CD4-positive, alpha-beta T cell treated with Interferon gamma for 1 hour (primary cell): Measurements from ENCODE around the gene SPG7.
A peak's percentile ranks its signal among the peaks of the same experiment; 100 is the strongest.
"Not testable (repeated sequence)": the region's sequence is repeated elsewhere in the genome, so short reads cannot be mapped to it uniquely, and the experiment has no call there.

Experiments
- DNase-seq: peaks from one replicate; pipeline ENCODE4 v3.0.0-alpha.2; 2020

SPG7 gene

DNA sequence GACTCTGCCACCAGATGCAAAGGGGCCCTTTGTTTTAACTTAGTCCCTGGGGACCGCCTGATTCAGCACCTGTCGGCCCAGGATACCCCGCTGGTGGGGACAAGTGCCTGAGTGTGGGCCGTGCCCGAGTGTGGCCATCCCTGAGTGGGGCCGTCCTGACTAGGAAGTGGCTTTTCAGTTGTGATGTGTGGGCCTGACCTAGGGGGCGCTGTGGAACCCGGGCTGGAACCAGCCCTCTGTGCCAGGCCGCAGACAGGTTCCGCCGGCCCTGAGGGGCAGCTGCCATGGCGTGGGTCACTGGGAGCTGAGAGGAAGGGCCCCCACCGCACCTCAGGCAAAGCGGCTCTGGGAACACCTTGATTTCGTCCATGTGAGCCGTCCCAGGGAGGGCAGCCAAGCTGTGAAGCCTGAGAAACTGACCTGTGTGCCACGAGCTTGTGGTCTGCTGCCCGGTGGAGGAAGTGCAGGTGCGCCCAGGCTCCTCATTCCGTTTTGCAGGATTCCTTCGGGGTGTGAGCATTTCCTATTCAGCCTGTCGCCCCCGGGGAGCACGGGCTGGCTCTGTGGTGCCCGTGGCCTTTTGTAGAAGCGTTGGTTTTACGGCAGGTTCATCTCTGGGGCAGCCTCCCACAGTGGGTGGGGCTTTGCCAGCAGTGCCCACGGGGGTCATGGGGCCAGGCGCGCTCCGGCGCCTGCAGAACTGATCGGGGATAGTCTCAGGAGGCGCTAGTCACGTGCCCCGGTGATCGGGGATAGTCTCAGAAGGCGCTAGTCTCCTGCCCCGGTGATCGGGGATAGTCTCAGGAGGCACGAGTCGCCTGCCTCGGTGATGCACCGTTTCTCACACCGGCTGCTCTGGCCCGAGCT is 57.5 kb downstream of the SPG7 start:
- DNase-seq: peak; percentile 29

DNA sequence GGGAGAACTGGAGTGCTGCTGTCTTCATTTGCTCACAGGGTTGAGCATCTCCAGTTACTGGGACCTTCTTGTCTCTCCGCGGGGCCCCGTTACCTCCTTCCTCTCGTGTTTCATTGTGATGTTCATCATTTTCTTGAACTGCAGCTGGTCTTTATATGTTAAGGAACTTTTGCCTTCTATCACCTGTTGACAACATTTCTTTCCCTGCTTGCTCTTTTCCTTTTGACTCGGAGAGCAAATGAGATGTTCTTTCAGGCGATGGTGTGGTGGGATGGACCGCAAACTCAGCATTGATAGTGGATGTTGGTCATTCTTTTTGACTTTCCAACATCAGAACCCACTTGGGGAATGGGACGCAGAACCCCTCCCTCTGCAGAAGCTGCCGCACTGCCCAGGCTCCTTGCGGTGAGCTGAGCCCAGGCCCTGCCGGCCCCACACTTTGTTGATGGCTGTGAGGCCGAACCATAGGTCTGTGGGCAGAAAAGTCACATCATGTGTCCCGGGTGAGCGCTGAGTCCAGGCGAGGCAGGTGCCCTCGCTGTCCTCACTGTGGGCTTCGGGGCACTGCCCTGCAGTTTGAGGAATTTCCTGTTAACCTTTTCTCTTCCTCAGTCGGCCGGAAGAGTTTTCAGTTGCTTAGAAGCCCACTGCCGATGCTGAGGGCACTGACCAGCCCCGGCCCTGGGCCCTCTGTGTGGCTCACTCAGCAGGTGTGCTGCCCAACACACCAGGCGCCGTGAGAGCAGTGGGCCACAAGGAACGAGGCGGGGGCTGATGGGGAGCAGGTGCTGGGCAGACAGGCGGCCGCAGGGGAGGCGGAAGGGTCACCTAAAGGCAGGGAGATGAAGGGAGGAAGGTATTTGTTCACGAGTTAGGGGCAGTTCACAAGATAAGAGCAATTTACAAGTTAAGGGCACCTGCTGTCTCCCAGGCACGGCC is 59.7 kb downstream of the SPG7 start:
- no peak for DNase-seq

DNA sequence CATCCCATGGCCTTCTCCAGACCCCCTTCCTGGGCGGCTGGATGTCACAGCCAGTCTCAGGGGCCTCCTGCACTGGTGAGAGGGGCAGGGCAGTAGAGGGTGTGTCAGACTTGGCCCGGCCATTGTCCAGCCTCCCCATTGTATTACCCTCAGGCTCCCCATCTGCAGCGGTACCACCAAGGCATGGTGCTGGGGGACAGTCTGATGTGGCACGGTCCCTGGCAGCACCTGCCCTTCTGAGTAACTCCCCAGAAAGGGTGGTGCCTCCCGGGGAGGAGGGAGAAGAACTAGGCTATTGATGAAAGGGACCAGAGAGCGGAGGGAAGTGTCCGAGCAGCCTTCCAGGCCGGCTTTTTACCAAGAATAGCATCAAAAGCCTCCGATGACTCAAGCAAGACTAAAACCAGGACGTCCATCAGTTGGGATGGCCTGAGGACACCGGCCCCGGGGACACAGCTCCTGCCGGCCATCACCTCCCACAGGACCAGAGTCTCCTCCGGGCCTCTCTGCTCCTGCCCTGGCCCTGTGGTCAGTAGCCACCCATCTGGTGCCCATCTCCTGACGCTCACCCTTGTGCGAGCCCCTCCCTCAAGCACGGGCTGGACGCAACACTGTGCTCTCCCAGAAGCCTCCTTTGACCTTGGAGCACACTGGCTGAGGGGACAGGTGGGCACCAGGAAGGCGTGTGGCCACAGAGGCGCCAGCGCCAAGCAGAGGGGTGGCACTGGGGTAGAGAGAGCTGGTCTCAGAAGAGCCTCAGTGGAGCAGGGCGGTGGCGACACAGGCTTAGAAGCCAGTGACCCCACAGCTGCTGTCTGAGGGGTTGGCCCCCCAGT is 61.5 kb downstream of the SPG7 start:
- no peak for DNase-seq

GRCh38 chr16:89570342-89570923 is 62.2 kb downstream of the SPG7 start:
- DNase-seq: no peak

GRCh38 chr16:89570983-89571598 is 62.9 kb downstream of the SPG7 start:
- not testable (repeated sequence) for DNase-seq

DNA sequence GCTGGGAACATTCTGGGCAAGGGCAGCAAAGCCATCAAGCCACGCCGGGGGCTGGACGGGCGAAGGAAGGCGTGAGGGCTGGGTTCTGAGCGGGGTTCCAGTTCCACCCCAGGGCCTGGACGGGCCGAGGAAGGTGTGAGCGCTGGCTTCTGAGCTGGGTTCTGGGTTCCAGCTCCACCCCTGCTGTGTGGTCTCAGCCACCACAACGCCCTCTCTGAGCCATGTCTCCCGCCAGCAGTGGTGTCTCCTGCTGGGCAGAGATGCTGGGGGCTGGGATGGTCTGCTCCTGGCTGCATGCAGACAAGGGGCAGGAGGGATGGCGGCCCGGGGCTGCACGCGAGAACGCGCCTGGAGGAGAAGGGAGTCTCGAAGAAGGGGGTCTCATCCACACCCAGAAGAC is 63.4 kb downstream of the SPG7 start:
- DNase-seq: no peak

GRCh38 chr16:89572073-89572484 is 63.9 kb downstream of the SPG7 start:
- DNase-seq: no peak

- no peak for DNase-seq
Measured at GRCh38 chr16:89572485-89573205, 64.4 kb downstream of the SPG7 start.

DNA sequence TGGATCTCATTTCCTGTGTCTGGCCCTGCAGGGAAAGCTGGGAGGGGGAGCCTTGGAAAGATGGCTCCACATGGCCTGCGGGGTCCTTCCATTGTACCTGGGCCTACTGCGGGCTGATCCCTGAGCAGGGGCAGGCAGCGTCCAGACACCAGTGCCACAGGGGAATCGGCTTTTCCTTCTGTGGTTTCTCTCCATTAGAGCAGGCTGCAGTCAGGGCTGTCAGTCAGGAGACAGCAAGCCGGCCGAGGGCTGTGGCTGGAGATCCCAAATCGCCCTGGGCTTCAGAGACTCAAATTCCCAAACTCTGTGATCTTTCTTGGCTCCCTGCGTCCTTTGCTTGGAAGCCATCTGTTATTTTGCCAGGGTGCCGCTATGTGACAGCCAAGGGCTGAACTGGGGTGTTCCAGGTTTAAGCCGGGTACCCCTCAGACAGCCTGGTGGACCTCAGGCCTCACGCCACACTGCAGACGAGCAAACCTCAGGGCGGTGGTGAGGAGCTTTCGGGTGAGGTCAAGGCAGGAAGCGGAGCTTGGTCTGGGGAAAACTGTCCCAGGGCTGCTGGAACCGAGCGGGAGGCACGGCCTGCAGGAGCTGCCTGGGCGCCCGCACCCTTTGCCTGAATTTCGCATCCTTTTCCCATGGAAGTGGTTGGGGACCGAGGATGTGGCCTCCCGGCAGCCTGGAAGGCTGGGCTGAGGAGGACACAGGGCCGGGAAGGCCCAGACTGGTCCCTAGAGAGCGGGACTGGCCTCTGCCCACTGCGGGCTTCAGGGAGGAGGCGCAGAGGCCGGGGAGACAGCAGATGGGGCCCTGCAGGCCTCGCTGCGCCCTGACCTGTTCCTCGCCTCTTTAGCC is 65.8 kb downstream of the SPG7 start:
- no peak for DNase-seq

- DNase-seq: peak; percentile 26
Measured at GRCh38 chr16:89574681-89575246, 66.6 kb downstream of the SPG7 start.

- DNase-seq: no peak
Measured at GRCh38 chr16:89575247-89576152, 67.3 kb downstream of the SPG7 start, which contains the start of gene CPNE7. Gene CPNE7, plus strand, starts transcription at chr16:89575758. Its CDS starts 140 bp downstream, at chr16:89575898.

DNA sequence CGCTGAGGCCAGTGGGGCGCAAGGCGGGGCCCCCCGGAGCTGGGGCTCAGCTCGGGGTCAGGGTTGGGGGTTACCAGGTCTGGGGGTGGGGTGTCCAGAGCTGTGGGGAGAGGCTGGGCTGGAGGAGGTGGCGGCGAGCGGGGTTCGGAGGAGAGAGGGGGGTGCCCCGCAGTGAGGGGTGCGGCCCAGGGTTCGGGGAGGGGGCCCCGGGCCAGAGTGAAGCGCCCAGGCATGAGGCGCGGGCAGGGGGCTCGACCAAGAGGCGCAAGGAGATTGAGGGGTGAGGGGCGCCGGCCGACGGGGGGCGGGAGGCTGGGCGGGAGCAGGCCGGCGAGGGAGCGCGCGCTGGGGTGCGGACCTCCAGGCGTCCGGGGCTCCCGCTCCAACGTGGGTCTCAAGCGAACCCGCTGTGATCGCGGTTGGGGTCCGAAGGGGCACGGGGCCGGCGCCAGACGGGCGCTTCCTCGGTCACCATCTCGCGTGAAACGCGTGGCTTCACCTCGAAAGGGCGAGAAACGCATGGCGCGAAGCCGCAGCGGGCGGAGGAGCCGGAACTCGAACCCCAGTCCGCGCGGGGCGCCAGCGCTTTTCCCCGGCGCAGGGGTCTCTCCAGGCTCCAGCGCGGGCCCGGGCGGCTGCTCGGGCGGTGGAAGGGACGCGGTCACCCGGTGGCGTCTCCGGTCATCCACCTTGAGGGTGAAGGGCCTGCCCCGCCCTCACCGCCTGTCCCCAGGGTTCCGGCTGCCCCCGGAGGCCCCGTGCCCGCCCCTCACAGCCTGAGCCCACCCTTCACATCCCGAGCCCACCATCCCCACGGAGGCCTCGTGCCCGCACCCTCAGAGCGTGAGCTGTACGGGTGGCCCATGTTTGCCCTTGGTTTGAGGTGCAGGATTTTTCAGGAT is 68.2 kb downstream of the SPG7 start:
- no peak for DNase-seq

GRCh38 chr16:89577055-89577759 is 69.0 kb downstream of the SPG7 start:
- no peak for DNase-seq

DNA sequence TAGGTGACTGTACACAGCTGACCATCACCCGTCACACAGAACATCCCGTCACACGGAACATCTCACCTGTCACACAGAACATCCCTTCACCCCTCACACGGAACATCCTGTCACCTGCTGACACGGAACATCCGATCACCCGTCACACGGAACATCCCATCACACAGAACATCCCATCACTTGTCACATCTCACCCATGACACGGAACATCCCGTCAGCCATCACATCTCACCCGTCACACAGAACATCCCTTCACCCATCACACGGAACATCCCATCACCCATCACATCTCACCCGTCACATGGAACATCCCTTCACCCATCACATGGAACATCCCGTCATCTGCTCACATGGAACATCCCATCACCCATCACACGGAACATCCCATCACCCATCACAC is 71.1 kb downstream of the SPG7 start:
- no peak for DNase-seq

- no peak for DNase-seq
Measured at GRCh38 chr16:89581045-89581695, 73.0 kb downstream of the SPG7 start.

DNA sequence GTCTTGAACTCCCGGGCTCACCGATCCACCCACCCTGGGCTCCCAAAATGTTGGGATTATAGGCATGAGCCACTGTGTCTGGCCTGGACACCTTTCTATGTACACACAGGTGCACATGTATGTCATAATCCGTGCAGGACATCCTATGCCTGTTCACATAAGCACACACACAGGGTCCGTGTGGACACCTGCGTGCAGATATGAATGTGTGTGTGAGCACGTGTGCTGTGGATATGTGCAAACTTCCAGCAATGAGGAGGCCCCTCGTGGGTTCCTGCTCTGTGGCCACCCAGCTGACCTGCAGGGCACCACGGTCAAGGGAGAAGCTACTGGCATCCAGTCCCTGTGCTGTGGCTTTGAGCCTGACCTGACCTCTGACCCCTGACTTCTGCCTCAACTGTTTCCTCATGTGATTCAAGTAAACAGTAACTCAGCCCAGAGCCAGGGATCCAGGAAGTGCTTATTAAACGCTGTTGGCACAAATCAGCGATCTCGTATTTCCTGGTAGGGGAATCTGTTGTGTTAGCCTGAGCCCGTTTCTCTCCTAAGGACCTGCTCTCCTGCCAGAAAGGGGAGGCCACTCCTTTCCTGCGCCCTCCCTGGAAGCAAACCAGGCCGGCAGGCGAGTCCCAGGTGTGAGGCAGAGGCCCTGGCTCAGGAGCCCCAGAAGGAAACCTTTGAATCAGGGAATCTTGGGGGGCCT is 73.8 kb downstream of the SPG7 start:
- no peak for DNase-seq
